WI38 (cell line): ENCODE results near the gene LASP1.

Experiments used
- H3K4me3 ChIP-seq: 2 replicates; pipeline ENCODE4 v1.5.1; 2011; ENCODE audit warnings: low read depth, mild to moderate bottlenecking, control low read depth, low read length
- TF ChIP-seq, protein P1 (sequence below): IDR thresholded peaks from 2 replicates; pipeline ENCODE4 v1.5.1; 2012; ENCODE audit warnings: low read depth, mild to moderate bottlenecking, control low read depth, low read length

The LASP1 gene

DNA sequence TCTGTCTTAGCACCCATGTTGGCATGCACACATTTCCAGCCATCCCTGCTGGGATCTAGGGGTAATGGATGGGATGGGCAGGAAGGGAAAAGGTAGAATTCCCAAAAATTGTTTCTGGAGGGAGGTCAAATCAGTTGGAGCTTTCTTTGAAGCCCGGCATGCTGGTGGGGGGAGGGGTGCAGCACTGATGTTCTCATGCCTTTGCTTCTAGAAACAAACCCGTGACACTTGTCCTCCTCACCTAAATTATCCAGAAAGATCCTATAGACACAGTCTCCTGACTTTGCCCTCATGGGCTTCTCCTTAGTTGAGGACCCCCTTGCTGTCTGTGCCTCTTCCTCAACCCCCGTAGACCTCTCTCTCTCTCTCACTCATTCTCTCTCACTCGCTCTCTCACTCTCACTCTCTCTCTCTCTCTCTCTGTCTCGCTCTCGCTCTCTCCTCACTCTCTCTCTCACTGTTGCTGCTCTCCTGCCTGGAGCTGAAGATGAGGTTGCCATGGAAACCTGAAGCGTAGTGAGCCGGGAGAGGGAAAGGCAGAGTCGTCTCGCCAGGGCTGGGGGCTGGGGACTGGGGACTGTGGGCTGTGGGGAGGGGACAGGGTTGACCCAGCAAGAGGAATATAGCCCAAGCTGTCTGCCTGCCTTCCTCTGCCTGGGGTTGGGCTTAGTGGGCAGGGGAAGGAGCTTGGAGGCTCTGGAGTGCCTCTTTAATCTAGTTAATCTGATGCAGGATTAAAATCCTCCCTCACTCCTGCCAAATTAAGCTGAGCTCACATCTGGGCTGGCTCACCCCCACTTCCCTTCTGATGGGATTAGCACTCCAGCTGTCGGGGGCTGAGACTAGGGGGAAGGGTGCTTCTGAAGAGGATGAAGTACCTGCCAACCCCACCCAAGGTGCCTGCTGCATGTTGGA, 16.1 kb downstream of the LASP1 start:
- H3K4me3 ChIP-seq = no peak overlapping the region
- TF ChIP-seq, protein P1, sequence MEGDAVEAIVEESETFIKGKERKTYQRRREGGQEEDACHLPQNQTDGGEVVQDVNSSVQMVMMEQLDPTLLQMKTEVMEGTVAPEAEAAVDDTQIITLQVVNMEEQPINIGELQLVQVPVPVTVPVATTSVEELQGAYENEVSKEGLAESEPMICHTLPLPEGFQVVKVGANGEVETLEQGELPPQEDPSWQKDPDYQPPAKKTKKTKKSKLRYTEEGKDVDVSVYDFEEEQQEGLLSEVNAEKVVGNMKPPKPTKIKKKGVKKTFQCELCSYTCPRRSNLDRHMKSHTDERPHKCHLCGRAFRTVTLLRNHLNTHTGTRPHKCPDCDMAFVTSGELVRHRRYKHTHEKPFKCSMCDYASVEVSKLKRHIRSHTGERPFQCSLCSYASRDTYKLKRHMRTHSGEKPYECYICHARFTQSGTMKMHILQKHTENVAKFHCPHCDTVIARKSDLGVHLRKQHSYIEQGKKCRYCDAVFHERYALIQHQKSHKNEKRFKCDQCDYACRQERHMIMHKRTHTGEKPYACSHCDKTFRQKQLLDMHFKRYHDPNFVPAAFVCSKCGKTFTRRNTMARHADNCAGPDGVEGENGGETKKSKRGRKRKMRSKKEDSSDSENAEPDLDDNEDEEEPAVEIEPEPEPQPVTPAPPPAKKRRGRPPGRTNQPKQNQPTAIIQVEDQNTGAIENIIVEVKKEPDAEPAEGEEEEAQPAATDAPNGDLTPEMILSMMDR = no peak

- no peak overlapping the region for H3K4me3 ChIP-seq
- TF ChIP-seq, protein P1 = no peak
These were observed 16.8 kb downstream of the LASP1 start for GRCh38 chr17:38886643-38887010.

DNA sequence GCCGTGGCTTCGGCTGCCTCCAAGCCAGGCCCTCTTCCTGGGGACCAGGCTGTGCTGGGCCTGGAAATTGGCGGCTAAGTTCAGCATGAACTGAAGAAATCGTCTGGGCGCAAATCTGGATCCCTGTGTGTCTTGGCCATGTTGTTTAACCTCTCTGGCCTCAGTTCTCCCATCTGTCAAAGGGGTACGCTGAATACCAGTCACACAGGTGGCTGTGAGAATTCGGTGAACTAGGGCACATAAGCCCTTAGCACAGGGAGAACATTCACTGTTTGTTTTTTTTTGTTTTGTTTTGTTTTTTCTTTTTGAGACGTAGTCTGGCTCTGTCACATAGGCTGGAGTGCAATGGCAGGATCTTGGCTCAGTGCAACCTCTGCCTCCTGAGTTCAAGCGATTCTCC, 19.0 kb downstream of the LASP1 start:
- H3K4me3 ChIP-seq = no peak overlapping the region
- TF ChIP-seq, protein P1 = no peak

GRCh38 chr17:38889745-38890409, 20.0 kb downstream of the LASP1 start:
- TF ChIP-seq, protein P1 = no peak
- no peak overlapping the region for H3K4me3 ChIP-seq

GRCh38 chr17:38890410-38890746, 20.5 kb downstream of the LASP1 start:
- TF ChIP-seq, protein P1 = no peak

DNA sequence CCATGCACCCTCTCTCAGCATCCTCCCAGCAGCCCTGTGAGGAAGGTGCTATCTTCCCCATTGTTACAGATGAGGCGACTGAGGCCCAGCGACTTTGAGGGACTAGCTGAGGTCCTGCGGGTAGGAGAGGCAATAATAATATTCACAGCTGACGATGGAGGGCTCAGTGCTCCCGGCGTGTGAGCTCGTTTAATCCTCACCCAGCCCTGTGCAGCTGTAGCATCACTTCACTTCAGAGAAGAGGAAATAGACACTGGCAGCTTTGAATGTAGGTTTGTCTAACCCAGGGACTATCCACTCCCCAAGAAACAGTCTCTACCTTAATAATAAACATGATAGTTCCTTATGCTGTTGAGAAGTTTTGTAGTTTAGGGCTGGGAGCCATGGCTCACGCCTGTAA, 21.6 kb downstream of the LASP1 start:
- no peak overlapping the region for H3K4me3 ChIP-seq
- TF ChIP-seq, protein P1 = no peak

More at GRCh38 chr17:38890410-38890746, 20.5 kb downstream of the LASP1 start:
- no peak overlapping the region for H3K4me3 ChIP-seq

GRCh38 chr17:38892083-38892482, 22.2 kb downstream of the LASP1 start:
- H3K4me3 ChIP-seq = no peak overlapping the region
- TF ChIP-seq, protein P1 = no peak
